ENCODE measurements around the gene GZMM. TPM values are rescaled to one million over a fixed set of nuclear protein-coding genes. Genes with fewer than 3 reads are reported as not detected.

GZMM gene
- total and polyA plus RNA-seq, 7 donors = 0.49 to 11.2 TPM; not detected in 5

- intact Hi-C loops (cut with DNase I) = no loop called here
- Histone ChIP-seq H3K4me1 (peaks cover 0 to 7% (median 3%) of the 10 kb centered on the region in 4 donors), H3K9me3 (no peaks in the 10 kb centered on the region), H3K36me3 (no peaks in the 10 kb centered on the region), H3K27me3 (peaks cover 15 to 34% (median 18%) of the 10 kb centered on the region in 3 donors), H3K4me3 (no peak overlapping the region), H3K27ac (no peak overlapping the region)
- 69 to 75% methylated on average over 42 of the region's 42 CpGs for whole genome bisulfite sequencing, 2 donors
- DNase-seq = no peak
- no peak for TF ChIP-seq EP300 (IDR thresholded peaks at IDR 0.05)
- TF ChIP-seq CTCF (IDR thresholded peaks at IDR 0.05) = no peak
- TF ChIP-seq POLR2A (IDR thresholded peaks at IDR 0.05) = no peak
- TF ChIP-seq POLR2AphosphoS5 (IDR thresholded peaks at IDR 0.05) = no peak
Measured at GRCh38 chr19:595326-596262, 51.7 kb downstream of the GZMM start.

- peaks cover 8 to 27% (median 11%) of the 10 kb centered on the region in 3 donors for H3K27me3 ChIP-seq
- no peaks in the 10 kb centered on the region for H3K36me3 ChIP-seq
- no peaks in the 10 kb centered on the region for H3K9me3 ChIP-seq
- no peak for DNase-seq
- H3K4me1 ChIP-seq = peaks cover 0 to under 1% (median 0%) of the 10 kb centered on the region in 4 donors
- TF ChIP-seq EP300 (IDR thresholded peaks at IDR 0.05) = no peak
- no peak for TF ChIP-seq CTCF (IDR thresholded peaks at IDR 0.05)
- no peak for TF ChIP-seq POLR2A (IDR thresholded peaks at IDR 0.05)
- no peak for TF ChIP-seq POLR2AphosphoS5 (IDR thresholded peaks at IDR 0.05)
- H3K27ac ChIP-seq = no peak overlapping the region
- no peak overlapping the region for H3K4me3 ChIP-seq
- WGBS, 2 donors = 82 to 89% methylated on average over 16 of the region's 16 CpGs
- intact Hi-C loops (cut with DNase I) = no loop called here
Measured at GRCh38 chr19:596263-596655, 52.4 kb downstream of the GZMM start.

GRCh38 chr19:597406-598315, 53.8 kb downstream of the GZMM start:
- TF ChIP-seq POLR2AphosphoS5 (IDR thresholded peaks at IDR 0.05) = no peak
- no peak for TF ChIP-seq POLR2A (IDR thresholded peaks at IDR 0.05)
- TF ChIP-seq CTCF (IDR thresholded peaks at IDR 0.05) = no peak
- no peak for TF ChIP-seq EP300 (IDR thresholded peaks at IDR 0.05)
- intact Hi-C loops (cut with DNase I) = no loop called here
- no peaks in the 10 kb centered on the region for H3K36me3 ChIP-seq
- WGBS, 2 donors = 65 to 76% methylated on average over 18 of the region's 18 CpGs
- peaks cover 0 to 13% (median 0%) of the 10 kb centered on the region in 3 donors for H3K27me3 ChIP-seq
- H3K4me3 ChIP-seq = no peak overlapping the region
- no peak for DNase-seq
- no peaks in the 10 kb centered on the region for H3K4me1 ChIP-seq
- no peak overlapping the region for H3K27ac ChIP-seq
- no peaks in the 10 kb centered on the region for H3K9me3 ChIP-seq

Other genes starting within 250 kb of the GZMM start
- gene MIER2, start 199.3 kb upstream of the GZMM start, total RNA-seq = 10 to 100 TPM; 11.4 to 31.9 (median 13.0) TPM
- gene MIER2, start 199.3 kb upstream of the GZMM start, polyA plus RNA-seq = 10 to 100 TPM in 1 of 3 donors, 1 to 10 TPM in 2; 6.6 to 15.5 (median 7.4) TPM
- gene C2CD4C, start 134.9 kb upstream of the GZMM start, total RNA-seq = 1 to 10 TPM in 1 of 4 donors, under 1 TPM in 3; 0.55 to 1.2 (median 0.76) TPM
- gene C2CD4C, start 134.9 kb upstream of the GZMM start, polyA plus RNA-seq = under 1 TPM in 2 of 3 donors, not detected in 1; under 0.01 to 0.96 TPM
- gene SHC2, start 83.0 kb upstream of the GZMM start, total RNA-seq = 10 to 100 TPM; 17.8 to 49.9 (median 24.9) TPM
- gene SHC2, start 83.0 kb upstream of the GZMM start, polyA plus RNA-seq = 10 to 100 TPM in 1 of 3 donors, 1 to 10 TPM in 2; 1.8 to 10.8 (median 9.3) TPM
- gene MADCAM1, start 47.6 kb upstream of the GZMM start, total RNA-seq = under 1 TPM in 3 of 4 donors, not detected in 1; 0.16 to 0.55 (median 0.27) TPM
- gene MADCAM1, start 47.6 kb upstream of the GZMM start, polyA plus RNA-seq = 1 to 10 TPM in 1 of 3 donors, under 1 TPM in 2; 0.46 to 6.3 (median 0.60) TPM
- 10 to 100 TPM; 36.3 to 78.8 (median 46.6) TPM for gene TPGS1, start 36.6 kb upstream of the GZMM start, total RNA-seq
- gene TPGS1, start 36.6 kb upstream of the GZMM start, polyA plus RNA-seq = 10 to 100 TPM; 14.3 to 23.6 (median 20.4) TPM
- gene CDC34, start 12.3 kb upstream of the GZMM start, total RNA-seq = 100 to 1,000 TPM in 2 of 4 donors, 10 to 100 TPM in 2; 74.9 to 152 (median 95.1) TPM
- 100 to 1,000 TPM in 1 of 3 donors, 10 to 100 TPM in 2; 79.2 to 110 (median 96.7) TPM for gene CDC34, start 12.3 kb upstream of the GZMM start, polyA plus RNA-seq
- 100 to 1,000 TPM; 423 to 500 (median 482) TPM for gene BSG, start 28.5 kb downstream of the GZMM start, total RNA-seq
- gene BSG, start 28.5 kb downstream of the GZMM start, polyA plus RNA-seq = 100 to 1,000 TPM; 218 to 715 (median 309) TPM
- gene HCN2, start 45.8 kb downstream of the GZMM start, total RNA-seq = under 1 TPM in 3 of 4 donors, not detected in 1; 0.36 to 0.55 (median 0.54) TPM
- under 1 TPM in 2 of 3 donors, not detected in 1; 0.23 to 0.39 TPM for gene HCN2, start 45.8 kb downstream of the GZMM start, polyA plus RNA-seq
- gene POLRMT, start 89.5 kb downstream of the GZMM start, total RNA-seq = 10 to 100 TPM; 18.2 to 26.3 (median 22.3) TPM
- 10 to 100 TPM; 16.8 to 63.0 (median 30.3) TPM for gene POLRMT, start 89.5 kb downstream of the GZMM start, polyA plus RNA-seq
- gene FGF22, start 95.8 kb downstream of the GZMM start, total RNA-seq = 1 to 10 TPM in 1 of 4 donors, under 1 TPM in 1, not detected in 2; 0.99 to 1.7 TPM
- gene FGF22, start 95.8 kb downstream of the GZMM start, polyA plus RNA-seq = under 1 TPM in 1 of 3 donors, not detected in 2; 0.20 TPM
- gene RNF126, start 119.2 kb downstream of the GZMM start, total RNA-seq = 10 to 100 TPM; 39.2 to 57.1 (median 55.5) TPM
- 10 to 100 TPM; 33.5 to 58.8 (median 35.4) TPM for gene RNF126, start 119.2 kb downstream of the GZMM start, polyA plus RNA-seq
- gene FSTL3, start 132.3 kb downstream of the GZMM start, total RNA-seq = 100 to 1,000 TPM in 2 of 4 donors, 10 to 100 TPM in 2; 35.7 to 118 (median 107) TPM
- 10 to 100 TPM in 1 of 3 donors, 1 to 10 TPM in 2; 1.6 to 17.8 (median 6.0) TPM for gene FSTL3, start 132.3 kb downstream of the GZMM start, polyA plus RNA-seq
- not detected for gene PRSS57, start 151.4 kb downstream of the GZMM start, total RNA-seq
- under 1 TPM in 1 of 3 donors, not detected in 2; 0.15 TPM for gene PRSS57, start 151.4 kb downstream of the GZMM start, polyA plus RNA-seq
- 10 to 100 TPM; 30.4 to 91.4 (median 35.9) TPM for gene PALM, start 164.9 kb downstream of the GZMM start, total RNA-seq
- gene PALM, start 164.9 kb downstream of the GZMM start, polyA plus RNA-seq = 10 to 100 TPM in 2 of 3 donors, 1 to 10 TPM in 1; 3.0 to 21.0 (median 12.5) TPM
- under 1 TPM in 1 of 4 donors, not detected in 3; 0.36 TPM for gene MISP, start 207.1 kb downstream of the GZMM start, total RNA-seq
- gene MISP, start 207.1 kb downstream of the GZMM start, polyA plus RNA-seq = 100 to 1,000 TPM; 266 to 456 (median 311) TPM